ENCODE measurements around the gene TEX2. TPM values are rescaled to one million over a fixed set of nuclear protein-coding genes. Genes with fewer than 3 reads are reported as not detected.
"Not testable (repeated sequence)": the region's sequence is repeated elsewhere in the genome, so short reads cannot be mapped to it uniquely, and the experiment has no call there.

TEX2 gene
- total and polyA plus RNA-seq, 2 experiments from 2014 or later, result 26.9 to 37.0 TPM

- Histone ChIP-seq H3K9me2 (ENCODE audit: insufficient read depth) (no peaks in the 10 kb centered on the region), H3K4me2 (ENCODE audit: unreplicated experiment) (no peak overlapping the region), H3K27me3 (replicated peaks; ENCODE audit: insufficient read depth) (no peaks in the 10 kb centered on the region), H3K9me3 (ENCODE audit: low read depth) (no peaks in the 10 kb centered on the region), H3K27ac (no peak overlapping the region), H3F3A (ENCODE audit: insufficient read depth) (peaks cover 48% of the 10 kb centered on the region), H3K36me3 (ENCODE audit: low read depth) (no peaks in the 10 kb centered on the region), H3K9ac (no peak overlapping the region), H2AFZ (no peak overlapping the region), H3K4me3 (no peak overlapping the region), H3K79me2 (ENCODE audit: insufficient read depth) (peaks cover 79% of the 10 kb centered on the region), H4K20me1 (ENCODE audit: insufficient read depth) (no peaks in the 10 kb centered on the region), H3K4me1 (ENCODE audit: insufficient read depth) (peaks cover 49% of the 10 kb centered on the region)
- in situ Hi-C loops (cut with MboI), result no loop called here
- TF ChIP-seq EZH2phosphoT487 (IDR thresholded peaks at IDR 0.05; ENCODE audit: insufficient read depth, low read depth), result no peak
- TF ChIP-seq EZH2 (IDR thresholded peaks at IDR 0.05; ENCODE audit: insufficient read depth, poor library complexity, severe bottlenecking), result no peak
- 98% methylated on average over 2 of the region's 2 CpGs for WGBS, 2 experiments (ENCODE audit: low coverage in 1 of 2, low lambda C conversion rate in 2 of 2, missing lambda C conversion rate in 2 of 2)
- DNase-seq, result no peak
Measured at GRCh38 chr17:64243340-64243739, 19.7 kb downstream of the TEX2 start.

GRCh38 chr17:64242633-64243032, 20.4 kb downstream of the TEX2 start:
- Histone ChIP-seq H3K27me3 (replicated peaks; ENCODE audit: insufficient read depth) (no peaks in the 10 kb centered on the region), H3K79me2 (ENCODE audit: insufficient read depth) (peaks cover 79% of the 10 kb centered on the region), H3F3A (ENCODE audit: insufficient read depth) (peaks cover 55% of the 10 kb centered on the region), H3K4me2 (ENCODE audit: unreplicated experiment) (no peak overlapping the region), H3K4me3 (no peak overlapping the region), H3K9me3 (ENCODE audit: low read depth) (no peaks in the 10 kb centered on the region), H3K27ac (no peak overlapping the region), H3K9me2 (ENCODE audit: insufficient read depth) (no peaks in the 10 kb centered on the region), H4K20me1 (ENCODE audit: insufficient read depth) (no peaks in the 10 kb centered on the region), H3K9ac (no peak overlapping the region), H3K4me1 (ENCODE audit: insufficient read depth) (peaks cover 49% of the 10 kb centered on the region), H2AFZ (no peak overlapping the region), H3K36me3 (ENCODE audit: low read depth) (no peaks in the 10 kb centered on the region)
- 91 to 92% methylated on average over 7 of the region's 7 CpGs for WGBS, 2 experiments (ENCODE audit: low coverage in 1 of 2, low lambda C conversion rate in 2 of 2, missing lambda C conversion rate in 2 of 2)
- TF ChIP-seq EZH2phosphoT487 (IDR thresholded peaks at IDR 0.05; ENCODE audit: insufficient read depth, low read depth), result no peak
- no peak for TF ChIP-seq EZH2 (IDR thresholded peaks at IDR 0.05; ENCODE audit: insufficient read depth, poor library complexity, severe bottlenecking)
- DNase-seq, result no peak
- in situ Hi-C loops (cut with MboI), result no loop called here

GRCh38 chr17:64240741-64241347, 22.2 kb downstream of the TEX2 start:
- TF ChIP-seq EZH2phosphoT487 (IDR thresholded peaks at IDR 0.05; ENCODE audit: insufficient read depth, low read depth) (no peak), EZH2 (IDR thresholded peaks at IDR 0.05; ENCODE audit: insufficient read depth, poor library complexity, severe bottlenecking) (no peak)
- no peaks in the 10 kb centered on the region for H3K36me3 ChIP-seq (ENCODE audit: low read depth)
- peak; percentile 93 for DNase-seq
- 0 out of 2 replicates have a peak overlapping the region, but pooled peaks have one; percentile 7 for H2AFZ ChIP-seq
- no peaks in the 10 kb centered on the region for H3K27me3 ChIP-seq (replicated peaks; ENCODE audit: insufficient read depth)
- H3K27ac ChIP-seq, result peak overlapping the region; percentile 74
- WGBS, 2 experiments (ENCODE audit: low coverage in 1 of 2, low lambda C conversion rate in 2 of 2, missing lambda C conversion rate in 2 of 2), result 1 to 2% methylated on average over 8 of the region's 8 CpGs
- no peaks in the 10 kb centered on the region for H3K9me3 ChIP-seq (ENCODE audit: low read depth)
- H3K9ac ChIP-seq, result peak overlapping the region; percentile 49
- no peaks in the 10 kb centered on the region for H3K9me2 ChIP-seq (ENCODE audit: insufficient read depth)
- peaks cover 47% of the 10 kb centered on the region for H3K4me1 ChIP-seq (ENCODE audit: insufficient read depth)
- H3F3A ChIP-seq (ENCODE audit: insufficient read depth), result peaks cover 60% of the 10 kb centered on the region
- no peaks in the 10 kb centered on the region for H4K20me1 ChIP-seq (ENCODE audit: insufficient read depth)
- in situ Hi-C loops (cut with MboI), result no loop called here
- H3K79me2 ChIP-seq (ENCODE audit: insufficient read depth), result peaks cover 79% of the 10 kb centered on the region
- H3K4me3 ChIP-seq, result peak overlapping the region; percentile 49
- H3K4me2 ChIP-seq (ENCODE audit: unreplicated experiment), result peak overlapping the region; percentile 75

- no peak for DNase-seq
- 26% methylated on average over 5 of the region's 5 CpGs for WGBS, 2 experiments (ENCODE audit: low coverage in 1 of 2, low lambda C conversion rate in 2 of 2, missing lambda C conversion rate in 2 of 2)
- Histone ChIP-seq H3F3A (ENCODE audit: insufficient read depth) (peaks cover 57% of the 10 kb centered on the region), H3K27ac (peak overlapping the region; percentile 74), H3K4me1 (ENCODE audit: insufficient read depth) (peaks cover 42% of the 10 kb centered on the region), H3K27me3 (replicated peaks; ENCODE audit: insufficient read depth) (no peaks in the 10 kb centered on the region), H3K4me3 (peak overlapping the region; percentile 49), H3K9ac (peak overlapping the region; percentile 49), H3K9me2 (ENCODE audit: insufficient read depth) (no peaks in the 10 kb centered on the region), H3K36me3 (ENCODE audit: low read depth) (no peaks in the 10 kb centered on the region), H3K9me3 (ENCODE audit: low read depth) (no peaks in the 10 kb centered on the region), H2AFZ (no peak overlapping the region), H3K4me2 (ENCODE audit: unreplicated experiment) (peak overlapping the region; percentile 75), H4K20me1 (ENCODE audit: insufficient read depth) (no peaks in the 10 kb centered on the region), H3K79me2 (ENCODE audit: insufficient read depth) (peaks cover 79% of the 10 kb centered on the region)
- in situ Hi-C loops (cut with MboI), result no loop called here
- TF ChIP-seq EZH2phosphoT487 (IDR thresholded peaks at IDR 0.05; ENCODE audit: insufficient read depth, low read depth) (no peak), EZH2 (IDR thresholded peaks at IDR 0.05; ENCODE audit: insufficient read depth, poor library complexity, severe bottlenecking) (no peak)
Measured at GRCh38 chr17:64240261-64240740, 22.8 kb downstream of the TEX2 start.

- Histone ChIP-seq H3F3A (ENCODE audit: insufficient read depth) (peaks cover 51% of the 10 kb centered on the region), H3K4me1 (ENCODE audit: insufficient read depth) (peaks cover 28% of the 10 kb centered on the region), H3K79me2 (ENCODE audit: insufficient read depth) (peaks cover 79% of the 10 kb centered on the region)
- H3K36me3 ChIP-seq (ENCODE audit: low read depth); H3K4me2 ChIP-seq (ENCODE audit: unreplicated experiment); H4K20me1 ChIP-seq (ENCODE audit: insufficient read depth); H2AFZ ChIP-seq; H3K9me3 ChIP-seq (ENCODE audit: low read depth); H3K9me2 ChIP-seq (ENCODE audit: insufficient read depth); H3K4me3 ChIP-seq; H3K27ac ChIP-seq; in situ Hi-C loops (cut with MboI); H3K27me3 ChIP-seq (replicated peaks; ENCODE audit: insufficient read depth); H3K9ac ChIP-seq; DNase-seq: not testable (repeated sequence)
- WGBS, 2 experiments (ENCODE audit: low coverage in 1 of 2, low lambda C conversion rate in 2 of 2, missing lambda C conversion rate in 2 of 2), result 94 to 97% methylated on average over 4 of the region's 4 CpGs
Measured at GRCh38 chr17:64238449-64238848, 24.6 kb downstream of the TEX2 start.

Data from GM23248 (cell line).